HAP-1 (cell line): ENCODE results near the gene APOBEC3A.
"Not testable (repeated sequence)": the region's sequence is repeated elsewhere in the genome, so short reads cannot be mapped to it uniquely, and the experiment has no call there.

Experiments
- DNase-seq, 2 experiments: peaks; one replicate each; pipeline ENCODE4 v3.0.0-alpha.2; 2016 to 2020; ENCODE audit warnings: low spot score in 2 of 2
- H3K27me3 ChIP-seq: fragments of 250-450 bp; sonication (Bioruptor Pico); 2 replicates; pipeline ENCODE4 v1.5.1; 2020; ENCODE audit warnings: low read depth, mild to moderate bottlenecking, moderate library complexity
- H3K36me3 ChIP-seq: fragments of 250-450 bp; sonication (Bioruptor Pico); replicated peaks from 2 replicates; pipeline ENCODE4 v1.5.1; 2020; ENCODE audit warnings: mild to moderate bottlenecking
- H3K4me1 ChIP-seq: fragments of 250-450 bp; sonication (Bioruptor Pico); 2 replicates; pipeline ENCODE4 v1.5.1; 2020; ENCODE audit warnings: mild to moderate bottlenecking
- H3K4me3 ChIP-seq: fragments of 250-450 bp; sonication (Bioruptor Pico); 2 replicates; pipeline ENCODE4 v1.5.1; 2020; ENCODE audit warnings: mild to moderate bottlenecking, moderate library complexity
- H3K9me3 ChIP-seq: fragments of 250-450 bp; sonication (Bioruptor Pico); 2 replicates; pipeline ENCODE4 v1.5.1; 2020; ENCODE audit warnings: mild to moderate bottlenecking, moderate library complexity
- in situ Hi-C: fragments of 300-500 bp; cut with MboI; formaldehyde crosslinking; loops from 3 replicates; pipeline ENCODE4 v1.14.3; 2020; ENCODE audit warnings: low sequenced_read_pairs, inconsistent platforms, mixed read lengths

APOBEC3A gene

DNA sequence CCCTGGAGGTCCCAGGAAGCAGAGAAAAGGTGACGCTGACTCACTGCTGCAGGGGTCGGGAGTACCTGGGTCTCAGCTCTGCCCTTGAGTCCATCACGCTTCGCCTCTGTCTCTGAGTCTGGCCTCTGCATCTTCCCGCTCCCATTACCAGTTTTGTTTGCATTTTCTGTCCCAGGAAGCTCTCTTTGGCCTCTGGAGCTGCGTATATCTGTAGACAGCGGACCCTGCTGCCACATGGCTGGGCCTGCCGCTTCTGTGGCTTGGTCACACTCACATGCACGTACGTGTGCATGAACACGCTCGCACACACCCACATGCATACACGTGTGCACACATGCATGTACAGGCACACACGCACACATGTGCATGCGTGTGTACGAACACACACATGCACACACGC lies 20.8 kb upstream of the APOBEC3A start:
- DNase-seq, result no peak
- peaks cover 12% of the 10 kb centered on the region for H3K27me3 ChIP-seq
- in situ Hi-C loops, result no loop called here
- no peaks in the 10 kb centered on the region for H3K9me3 ChIP-seq
- H3K36me3 ChIP-seq, result no peaks in the 10 kb centered on the region
- H3K4me1 ChIP-seq, result no peaks in the 10 kb centered on the region; the same call in 1 of the 2 replicates
- H3K4me3 ChIP-seq, result no peak overlapping the region

DNA sequence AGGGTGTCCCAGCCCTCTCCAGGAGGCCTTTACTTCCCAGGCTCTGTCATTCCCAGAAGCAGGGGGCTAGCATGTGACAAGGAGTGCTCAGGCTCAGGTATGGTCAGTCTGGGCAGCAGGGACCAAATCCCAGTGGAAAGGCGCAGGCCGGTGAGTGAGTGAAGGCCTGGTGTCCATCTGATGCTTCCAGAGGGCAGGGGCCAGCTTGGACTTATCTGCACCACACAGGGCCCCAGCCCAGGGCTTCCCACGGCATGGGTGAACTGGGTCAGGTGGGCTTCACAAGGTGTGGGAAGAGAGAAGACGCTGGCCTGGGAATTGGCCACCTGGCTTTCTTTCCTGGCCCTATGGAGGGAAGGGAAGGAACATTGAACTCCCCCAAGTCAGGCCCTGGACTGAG lies 20.4 kb upstream of the APOBEC3A start:
- no peaks in the 10 kb centered on the region; the same call in 1 of the 2 replicates for H3K4me1 ChIP-seq
- H3K36me3 ChIP-seq, result no peaks in the 10 kb centered on the region
- H3K4me3 ChIP-seq, result no peak overlapping the region
- DNase-seq, result no peak
- in situ Hi-C loops, result no loop called here
- no peaks in the 10 kb centered on the region for H3K9me3 ChIP-seq
- H3K27me3 ChIP-seq, result peaks cover 17% of the 10 kb centered on the region

DNA sequence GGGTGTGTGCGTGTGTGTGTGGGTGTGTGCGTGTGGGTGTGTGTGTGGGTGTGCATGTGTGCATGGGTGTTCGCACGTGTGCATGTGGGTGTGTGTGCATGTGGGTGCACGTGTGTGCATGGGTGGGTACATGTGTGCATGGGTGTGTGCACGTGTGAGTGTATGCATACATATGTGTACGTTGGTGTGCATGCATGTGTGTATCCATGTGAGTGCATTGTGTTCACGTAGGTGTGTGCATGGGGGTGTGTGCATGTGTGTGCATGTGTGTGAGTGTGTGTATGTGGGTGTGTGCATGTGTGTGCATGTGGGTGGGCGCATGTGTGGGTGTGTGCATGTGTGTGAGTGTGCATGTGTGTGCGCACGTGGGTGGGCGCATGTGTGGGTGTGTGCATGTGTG lies 19.9 kb upstream of the APOBEC3A start:
- Histone ChIP-seq H3K4me3 (no peak overlapping the region), H3K36me3 (no peaks in the 10 kb centered on the region), H3K27me3 (peaks cover 20% of the 10 kb centered on the region), H3K9me3 (no peaks in the 10 kb centered on the region), H3K4me1 (no peaks in the 10 kb centered on the region; the same call in 1 of the 2 replicates)
- DNase-seq, result no peak
- in situ Hi-C loops, result no loop called here

DNA sequence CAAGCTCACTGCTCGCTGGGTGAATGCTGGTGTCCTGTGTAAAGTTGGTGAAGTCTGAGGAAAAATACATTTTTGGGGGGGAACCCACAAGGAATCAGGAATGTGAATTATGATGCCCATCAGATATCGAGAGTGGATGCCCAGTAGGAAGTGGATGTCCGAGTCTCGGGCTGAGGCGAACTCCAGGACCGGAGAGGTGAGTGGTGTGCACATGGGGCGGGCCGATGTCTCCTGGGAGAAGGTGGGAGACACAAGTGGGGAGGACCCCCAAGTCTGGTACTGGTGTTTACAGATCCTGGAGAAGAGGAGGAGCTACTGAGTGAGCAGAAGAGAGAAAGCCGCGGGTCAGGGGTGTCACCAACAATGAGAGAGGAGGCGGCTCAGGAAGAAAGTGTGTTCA lies 19.2 kb upstream of the APOBEC3A start:
- in situ Hi-C loops, result no loop called here
- DNase-seq, result no peak
- H3K4me3 ChIP-seq, result no peak overlapping the region
- H3K4me1 ChIP-seq, result no peaks in the 10 kb centered on the region
- H3K36me3 ChIP-seq, result no peaks in the 10 kb centered on the region
- no peaks in the 10 kb centered on the region for H3K9me3 ChIP-seq
- H3K27me3 ChIP-seq, result peaks cover 26% of the 10 kb centered on the region

DNA sequence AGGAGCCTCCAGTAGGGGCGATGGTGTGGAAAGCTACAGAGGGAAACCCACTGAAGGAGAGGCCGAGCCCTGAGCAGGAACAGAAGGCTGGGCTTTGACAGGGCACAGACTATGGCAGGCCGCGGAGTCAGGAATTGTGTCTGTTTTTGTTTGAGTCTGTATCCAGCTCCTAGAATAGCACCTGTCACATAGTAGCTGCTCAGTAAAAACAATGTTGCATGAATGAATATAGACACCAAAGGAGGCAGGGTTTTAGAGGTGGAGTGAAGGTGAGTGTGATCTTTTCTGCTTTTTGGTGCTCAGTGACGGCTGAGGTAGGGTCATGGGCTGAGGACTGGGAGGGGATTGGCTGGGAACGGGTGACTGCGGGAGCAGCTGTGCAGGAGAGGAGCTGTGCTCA lies 18.5 kb upstream of the APOBEC3A start:
- DNase-seq, result no peak
- Histone ChIP-seq H3K36me3 (no peaks in the 10 kb centered on the region), H3K9me3 (no peaks in the 10 kb centered on the region), H3K4me3 (no peak overlapping the region), H3K27me3 (peaks cover 34% of the 10 kb centered on the region), H3K4me1 (no peaks in the 10 kb centered on the region)
- in situ Hi-C loops, result no loop called here

DNA sequence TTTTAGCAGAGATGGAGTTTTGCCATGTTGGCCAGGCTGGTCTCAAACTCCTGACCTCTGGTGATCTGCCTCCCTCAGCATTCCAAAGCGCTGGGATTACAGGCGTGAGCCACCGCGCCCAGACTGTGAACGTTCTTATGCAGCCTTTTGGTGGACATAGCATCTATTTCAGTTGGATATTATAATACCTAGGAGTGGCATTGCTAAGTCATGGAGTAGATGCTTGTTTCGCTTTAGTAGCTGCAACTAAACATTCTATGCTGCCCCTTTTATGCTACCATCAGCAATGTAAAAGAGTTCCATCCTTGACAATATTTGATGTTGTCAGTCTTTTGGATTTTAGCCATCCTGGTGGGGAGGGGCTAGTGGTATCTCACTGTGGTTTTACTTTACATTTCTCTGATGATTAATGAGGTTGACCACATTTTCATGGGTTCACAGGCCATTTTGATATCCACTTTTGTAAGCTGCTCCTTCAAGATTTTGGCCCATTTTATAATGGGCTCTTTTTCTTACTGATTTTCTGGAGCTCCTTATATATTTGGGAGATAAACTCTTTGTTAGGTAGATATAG lies 16.5 kb upstream of the APOBEC3A start:
- in situ Hi-C loops, result no loop called here
- no peak overlapping the region for H3K4me3 ChIP-seq
- no peak for DNase-seq
- H3K4me1 ChIP-seq, result no peaks in the 10 kb centered on the region
- H3K9me3 ChIP-seq, result no peaks in the 10 kb centered on the region
- H3K36me3 ChIP-seq, result no peaks in the 10 kb centered on the region
- peaks cover 46% of the 10 kb centered on the region for H3K27me3 ChIP-seq

- H3K27me3 ChIP-seq, result peaks cover 51% of the 10 kb centered on the region
- DNase-seq, result no peak
- no peaks in the 10 kb centered on the region for H3K4me1 ChIP-seq
- H3K4me3 ChIP-seq, result no peak overlapping the region
- no peaks in the 10 kb centered on the region for H3K36me3 ChIP-seq
- H3K9me3 ChIP-seq, result no peaks in the 10 kb centered on the region
- in situ Hi-C loops, result no loop called here
Observed at GRCh38 chr22:38941488-38941987, 15.9 kb upstream of the APOBEC3A start.

DNA sequence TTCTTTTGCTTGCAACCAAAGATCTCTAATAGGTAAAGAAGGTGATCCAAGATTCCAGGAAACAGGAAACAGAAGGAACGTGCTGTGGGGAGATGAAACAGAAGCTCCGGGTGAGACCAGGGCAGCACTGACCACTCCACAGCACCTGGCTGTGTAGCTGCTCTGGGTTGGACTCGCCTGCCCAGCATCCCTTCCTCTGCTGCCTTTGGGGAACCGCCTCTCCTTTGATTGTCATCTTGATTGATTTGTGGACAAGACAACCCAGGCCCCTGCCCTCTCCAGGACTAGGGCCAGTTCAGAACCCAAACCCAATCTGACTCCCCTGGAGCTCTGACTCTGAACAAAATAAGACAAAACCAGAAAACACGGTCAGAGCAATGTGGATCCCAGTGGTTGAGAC lies 14.7 kb upstream of the APOBEC3A start:
- Histone ChIP-seq H3K36me3 (no peaks in the 10 kb centered on the region), H3K4me1 (no peaks in the 10 kb centered on the region), H3K4me3 (no peak overlapping the region), H3K27me3 (peaks cover 62% of the 10 kb centered on the region), H3K9me3 (no peaks in the 10 kb centered on the region)
- no peak for DNase-seq
- in situ Hi-C loops, result no loop called here

DNA sequence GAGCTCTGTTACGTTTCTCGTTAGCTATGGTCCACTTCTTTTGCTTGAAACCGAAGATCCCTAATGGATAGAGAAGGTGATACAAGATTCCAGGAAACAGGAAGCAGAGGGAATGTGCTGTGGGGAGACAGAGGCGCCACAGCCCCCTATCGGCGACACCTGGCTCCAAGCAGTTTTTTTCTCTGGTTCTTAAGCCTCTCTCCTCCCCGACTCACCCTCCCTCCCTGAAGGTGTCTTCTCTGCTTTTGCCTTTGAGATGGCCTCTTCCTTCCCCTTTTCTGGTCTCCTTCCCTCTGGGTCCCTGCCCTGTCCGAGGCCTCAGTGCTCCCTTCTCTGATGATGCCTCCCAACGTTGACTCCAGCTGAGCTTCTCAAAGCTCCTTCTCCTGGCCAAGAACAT lies 14.2 kb upstream of the APOBEC3A start:
- Histone ChIP-seq H3K36me3 (no peaks in the 10 kb centered on the region), H3K4me1 (no peaks in the 10 kb centered on the region), H3K9me3 (no peaks in the 10 kb centered on the region), H3K27me3 (peaks cover 67% of the 10 kb centered on the region), H3K4me3 (no peak overlapping the region)
- no peak for DNase-seq
- in situ Hi-C loops, result no loop called here

DNA sequence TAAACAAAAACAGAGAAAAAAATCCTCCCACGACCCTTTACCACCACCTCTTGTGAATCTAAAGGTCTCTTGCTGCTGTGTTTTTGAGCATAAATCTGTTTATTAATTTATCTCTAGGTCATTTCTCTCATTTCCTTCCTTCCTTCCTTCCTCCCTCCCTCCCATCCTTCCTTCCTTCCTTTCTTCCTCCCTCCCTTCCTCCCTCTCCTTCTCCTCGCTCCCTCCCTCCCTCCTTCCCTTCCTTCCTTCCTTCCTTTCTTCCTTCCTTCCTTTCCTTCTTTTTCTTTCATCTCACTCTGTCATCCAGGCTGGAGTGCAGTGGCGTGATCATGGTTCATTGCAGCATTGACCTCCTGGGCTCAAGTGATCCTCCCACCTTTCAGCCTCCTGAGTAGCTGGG lies 13.5 kb upstream of the APOBEC3A start:
- in situ Hi-C loops, result no loop called here
- Histone ChIP-seq H3K9me3 (no peaks in the 10 kb centered on the region), H3K4me3 (no peak overlapping the region), H3K36me3 (no peaks in the 10 kb centered on the region), H3K27me3 (peaks cover 67% of the 10 kb centered on the region), H3K4me1 (no peaks in the 10 kb centered on the region)
- DNase-seq, result no peak

DNA sequence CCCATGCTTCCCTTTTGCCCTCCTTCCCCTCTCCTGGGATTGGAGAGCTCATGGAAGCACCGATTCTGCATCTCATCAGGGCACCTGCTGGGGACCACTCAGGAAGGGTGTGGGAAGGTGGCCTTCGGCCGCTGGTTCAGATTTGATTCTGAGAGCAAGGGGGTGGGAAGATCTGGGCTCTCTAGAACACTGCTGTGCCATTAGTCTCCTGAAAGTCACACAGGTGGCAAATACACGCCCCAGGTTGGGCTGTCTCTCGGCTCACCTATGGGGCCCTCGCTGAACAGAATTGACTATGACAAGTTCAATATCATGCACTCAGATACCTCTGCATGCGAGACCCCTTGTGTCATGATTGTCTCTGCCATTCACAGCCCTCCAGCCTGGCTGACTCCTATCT lies 12.8 kb upstream of the APOBEC3A start:
- in situ Hi-C loops, result no loop called here
- Histone ChIP-seq H3K4me1 (no peaks in the 10 kb centered on the region), H3K27me3 (peaks cover 63% of the 10 kb centered on the region), H3K9me3 (no peaks in the 10 kb centered on the region), H3K36me3 (no peaks in the 10 kb centered on the region), H3K4me3 (no peak overlapping the region)
- no peak for DNase-seq

DNA sequence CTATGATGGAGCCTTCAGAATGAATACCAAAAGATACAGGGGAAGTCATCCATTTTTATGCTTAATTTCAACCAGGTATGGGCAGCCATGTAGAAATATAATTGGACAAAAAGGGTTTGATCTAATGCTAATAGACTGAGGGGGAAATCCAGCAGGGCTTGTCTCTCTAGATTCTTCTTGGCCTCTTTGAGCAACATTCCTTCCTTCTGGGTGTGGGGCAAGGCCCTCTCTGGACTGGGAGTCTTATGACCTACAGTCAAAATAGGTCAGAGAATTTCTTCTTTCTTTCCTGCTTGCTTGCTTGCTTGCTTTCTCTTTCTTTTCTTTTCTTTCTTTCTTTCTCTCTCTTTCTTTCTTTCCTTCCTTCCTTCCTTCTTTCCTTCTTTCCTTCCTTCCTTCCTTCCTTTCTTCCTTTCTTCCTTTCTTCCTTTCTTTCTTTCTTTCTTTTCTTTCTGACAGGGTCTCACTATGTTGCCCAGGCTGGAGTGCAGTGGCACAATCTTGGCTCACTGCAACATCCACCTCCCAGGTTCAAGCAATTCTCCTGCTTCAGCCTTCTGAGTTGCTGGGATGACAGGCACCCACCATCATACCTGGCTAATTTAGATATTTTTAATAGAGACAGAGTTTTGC lies 11.6 kb upstream of the APOBEC3A start:
- peaks cover 63% of the 10 kb centered on the region for H3K27me3 ChIP-seq
- DNase-seq, in situ Hi-C loops, H3K4me3 ChIP-seq, H3K4me1 ChIP-seq, H3K9me3 ChIP-seq, H3K36me3 ChIP-seq: not testable (repeated sequence)

- in situ Hi-C loops, result no loop called here
- H3K4me3 ChIP-seq, result no peak overlapping the region
- H3K9me3 ChIP-seq, result no peaks in the 10 kb centered on the region
- DNase-seq, result no peak
- H3K4me1 ChIP-seq, result no peaks in the 10 kb centered on the region
- no peaks in the 10 kb centered on the region for H3K36me3 ChIP-seq
- H3K27me3 ChIP-seq, result peaks cover 56% of the 10 kb centered on the region
Observed at GRCh38 chr22:38946771-38947170, 10.6 kb upstream of the APOBEC3A start.

- Histone ChIP-seq H3K36me3 (no peaks in the 10 kb centered on the region), H3K27me3 (peaks cover 55% of the 10 kb centered on the region), H3K4me3 (no peak overlapping the region), H3K4me1 (no peaks in the 10 kb centered on the region), H3K9me3 (no peaks in the 10 kb centered on the region)
- in situ Hi-C loops, result no loop called here
- DNase-seq, result no peak
Observed at GRCh38 chr22:38947321-38948140, 9.9 kb upstream of the APOBEC3A start.
